MM.1S (cell line): Measurements from ENCODE around the gene PHF23.

Experiments
- CTCF ChIP-seq: fragments of 300-600 bp; sonication (generic); IDR thresholded peaks from 2 replicates; pipeline ENCODE4 v1.5.1; 2016; ENCODE audit warnings: antibody characterized with exemption, low read length, mixed read lengths
- EZH2 ChIP-seq: fragments of 300-600 bp; sonication (generic); optimal IDR thresholded peaks from 2 replicates; pipeline ENCODE3; 2017; ENCODE audit warnings: low read depth, mild to moderate bottlenecking, antibody characterized with exemption, low read length, mixed read lengths

- TF ChIP-seq CTCF: no peak
- no peak for TF ChIP-seq EZH2
These were observed 24.5 kb upstream of the PHF23 start for GRCh38 chr17:7263801-7264078.
